ENCODE results near the gene RASAL2.

- TF ChIP-seq CTCF (IDR thresholded peaks at IDR 0.05) (no peak), POLR2AphosphoS5 (IDR thresholded peaks at IDR 0.05; ENCODE audit: low read depth, low read length) (no peak), TCF7L2 (IDR thresholded peaks at IDR 0.05; ENCODE audit: low read depth, low read length) (no peak)
- TF ChIP-seq, protein P1, sequence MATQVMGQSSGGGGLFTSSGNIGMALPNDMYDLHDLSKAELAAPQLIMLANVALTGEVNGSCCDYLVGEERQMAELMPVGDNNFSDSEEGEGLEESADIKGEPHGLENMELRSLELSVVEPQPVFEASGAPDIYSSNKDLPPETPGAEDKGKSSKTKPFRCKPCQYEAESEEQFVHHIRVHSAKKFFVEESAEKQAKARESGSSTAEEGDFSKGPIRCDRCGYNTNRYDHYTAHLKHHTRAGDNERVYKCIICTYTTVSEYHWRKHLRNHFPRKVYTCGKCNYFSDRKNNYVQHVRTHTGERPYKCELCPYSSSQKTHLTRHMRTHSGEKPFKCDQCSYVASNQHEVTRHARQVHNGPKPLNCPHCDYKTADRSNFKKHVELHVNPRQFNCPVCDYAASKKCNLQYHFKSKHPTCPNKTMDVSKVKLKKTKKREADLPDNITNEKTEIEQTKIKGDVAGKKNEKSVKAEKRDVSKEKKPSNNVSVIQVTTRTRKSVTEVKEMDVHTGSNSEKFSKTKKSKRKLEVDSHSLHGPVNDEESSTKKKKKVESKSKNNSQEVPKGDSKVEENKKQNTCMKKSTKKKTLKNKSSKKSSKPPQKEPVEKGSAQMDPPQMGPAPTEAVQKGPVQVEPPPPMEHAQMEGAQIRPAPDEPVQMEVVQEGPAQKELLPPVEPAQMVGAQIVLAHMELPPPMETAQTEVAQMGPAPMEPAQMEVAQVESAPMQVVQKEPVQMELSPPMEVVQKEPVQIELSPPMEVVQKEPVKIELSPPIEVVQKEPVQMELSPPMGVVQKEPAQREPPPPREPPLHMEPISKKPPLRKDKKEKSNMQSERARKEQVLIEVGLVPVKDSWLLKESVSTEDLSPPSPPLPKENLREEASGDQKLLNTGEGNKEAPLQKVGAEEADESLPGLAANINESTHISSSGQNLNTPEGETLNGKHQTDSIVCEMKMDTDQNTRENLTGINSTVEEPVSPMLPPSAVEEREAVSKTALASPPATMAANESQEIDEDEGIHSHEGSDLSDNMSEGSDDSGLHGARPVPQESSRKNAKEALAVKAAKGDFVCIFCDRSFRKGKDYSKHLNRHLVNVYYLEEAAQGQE (IDR thresholded peaks at IDR 0.05; ENCODE audit: insufficient read depth in 1 of 2, low read depth in 2 of 2, low read length in 1 of 2) = no peak
These were observed 39.5 kb downstream of the RASAL2 start for GRCh38 chr1:178133239-178133989.
